CD14-positive monocyte (primary cell): ENCODE data around the gene SLC13A3. TPM values are rescaled to one million over a fixed set of nuclear protein-coding genes. Genes with fewer than 3 reads are reported as not detected.

Source experiments
- DNase-seq, 3 donors: peaks; one replicate each; pipeline ENCODE4 v3.0.0-alpha.2; 2011 to 2022
- H2AFZ ChIP-seq: 2 replicates; pipeline ENCODE4 v1.6.0; 2012; ENCODE audit warnings: mild to moderate bottlenecking, low read depth, low read length, inconsistent platforms; ENCODE audit not compliant: insufficient read depth, poor library complexity, severe bottlenecking
- H3K27ac ChIP-seq, 2 donors: 1 replicate in 1 of 2; 2 replicates in 1 of 2; pipeline ENCODE4 v1.5.1; 2012 to 2013; ENCODE audit warnings: low read length in 2 of 2, control low read depth in 1 of 2, inconsistent platforms in 1 of 2, low read depth in 1 of 2, mild to moderate bottlenecking in 1 of 2
- H3K27me3 ChIP-seq, 2 donors: one replicate each; pipeline versions ENCODE4 v1.6.0 to v1.6.1; 2011 to 2013; ENCODE audit warnings: low read length in 2 of 2; ENCODE audit not compliant: control insufficient read depth in 2 of 2, insufficient read depth in 2 of 2
- H3K36me3 ChIP-seq, 2 donors: replicated peaks in 1 of 2; 1 replicate in 1 of 2; 2 replicates in 1 of 2; pipeline versions ENCODE4 v1.5.1 to v1.6.1; 2012 to 2013; ENCODE audit warnings: low read length in 2 of 2, control low read depth in 1 of 2, inconsistent platforms in 1 of 2, mild to moderate bottlenecking in 1 of 2; ENCODE audit not compliant: insufficient read depth in 2 of 2, control insufficient read depth in 1 of 2
- H3K4me1 ChIP-seq, 2 donors: 1 replicate in 1 of 2; 2 replicates in 1 of 2; pipeline versions ENCODE4 v1.5.1 to v1.6.1; 2012 to 2013; ENCODE audit warnings: low read length in 2 of 2, control low read depth in 1 of 2, inconsistent platforms in 1 of 2, mild to moderate bottlenecking in 1 of 2, moderate library complexity in 1 of 2; ENCODE audit not compliant: insufficient read depth in 2 of 2, control insufficient read depth in 1 of 2
- H3K4me2 ChIP-seq: replicated peaks from 2 replicates; pipeline ENCODE3; 2012; ENCODE audit warnings: low read length, moderate library complexity, mild to moderate bottlenecking; ENCODE audit not compliant: poor library complexity, severe bottlenecking; ENCODE audit errors: extremely low read depth
- H3K4me3 ChIP-seq, 3 experiments: fragments of 200-600 bp in 1 of 3; sonication (generic) in 1 of 3; replicated peaks in 1 of 3; 1 replicate in 2 of 3; 2 replicates in 1 of 3; pipeline ENCODE4 v1.5.1; 2011 to 2013; ENCODE audit warnings: low read length in 3 of 3, mild to moderate bottlenecking in 3 of 3, control low read depth in 2 of 3, low read depth in 2 of 3, inconsistent platforms in 1 of 3, moderate library complexity in 1 of 3
- H3K79me2 ChIP-seq: 2 replicates; pipeline ENCODE4 v1.6.0; 2012; ENCODE audit warnings: mild to moderate bottlenecking, control low read depth, inconsistent platforms, low read length, moderate library complexity; ENCODE audit not compliant: insufficient read depth
- H3K9ac ChIP-seq: 2 replicates; pipeline ENCODE4 v1.6.0; 2017; ENCODE audit warnings: low read length, mild to moderate bottlenecking; ENCODE audit not compliant: insufficient read depth, poor library complexity, severe bottlenecking
- H3K9me3 ChIP-seq, 2 donors: replicated peaks in 1 of 2; 1 replicate in 1 of 2; 2 replicates in 1 of 2; pipeline versions ENCODE4 v1.5.1 to v1.6.1; 2012 to 2013; ENCODE audit warnings: low read length in 2 of 2, control low read depth in 1 of 2; ENCODE audit not compliant: control insufficient read depth in 1 of 2, insufficient read depth in 1 of 2
- H4K20me1 ChIP-seq: 2 replicates; pipeline ENCODE4 v1.6.0; 2012; ENCODE audit warnings: mild to moderate bottlenecking, low read length, control low read depth, moderate library complexity; ENCODE audit not compliant: insufficient read depth
- H3K27ac Mint-ChIP-seq, 7 donors: one replicate each; pipeline ENCODE4 v1.8.0; 2020; ENCODE audit warnings: mild to moderate bottlenecking in 7 of 7, mixed read lengths in 7 of 7, moderate library complexity in 6 of 7, inconsistent platforms in 2 of 7
- H3K27me3 Mint-ChIP-seq, 3 donors: one replicate each; pipeline ENCODE4 v1.8.0; 2021 to 2022; ENCODE audit warnings: low read depth in 3 of 3, mild to moderate bottlenecking in 3 of 3, mixed read lengths in 3 of 3, moderate library complexity in 3 of 3, inconsistent platforms in 1 of 3
- H3K36me3 Mint-ChIP-seq, 2 donors: one replicate each; pipeline ENCODE4 v1.8.0; 2020; ENCODE audit warnings: mixed read lengths in 2 of 2, inconsistent platforms in 1 of 2, mild to moderate bottlenecking in 1 of 2
- H3K4me1 Mint-ChIP-seq: one replicate; pipeline ENCODE4 v1.8.0; 2020; ENCODE audit warnings: mild to moderate bottlenecking, mixed read lengths
- H3K4me3 Mint-ChIP-seq, 2 donors: one replicate each; pipeline ENCODE4 v1.8.0; 2020; ENCODE audit warnings: mild to moderate bottlenecking in 2 of 2, mixed read lengths in 2 of 2, moderate library complexity in 1 of 2
- H3K9me3 Mint-ChIP-seq, 7 donors: one replicate each; pipeline ENCODE4 v1.8.0; 2020 to 2022; ENCODE audit warnings: mixed read lengths in 7 of 7, mild to moderate bottlenecking in 6 of 7, moderate library complexity in 6 of 7, inconsistent platforms in 2 of 7
- CTCF ChIP-seq: fragments of 200-600 bp; IDR thresholded peaks from one replicate; pipeline ENCODE4 v1.8.0; 2022; ENCODE audit warnings: antibody characterized with exemption, mild to moderate bottlenecking
- WGBS: methylation state at CpG from one replicate; pipeline ENCODE4 v1.1.5; 2013; ENCODE audit warnings: missing lambda C conversion rate; ENCODE audit not compliant: insufficient coverage; 5-methylcytosine and 5-hydroxymethylcytosine counted together
- intact Hi-C, 2 donors: fragments of 100-400 bp; cut with micrococcal nuclease; formaldehyde crosslinking; loops; one replicate each; pipeline versions ENCODE4 v1.15.0 to v1.15.1; 2023
- polyA plus RNA-seq, 3 donors: library from polyadenylated mRNA; depleted of rRNA in 1 of 3; unstranded in 2 of 3; stranded (reverse) in 1 of 3; fragments of 300-500 nt in 2 of 3; fragments of >200 nt in 1 of 3; fragmentation: Illumina TruSeq in 2 of 3; gene quantifications; 1 replicate in 2 of 3; 2 replicates in 1 of 3; pipeline ENCODE4 v1.2.3, GENCODE V29; 2012 to 2021

SLC13A3 gene
- polyA plus RNA-seq, 3 donors, result 0.04 TPM; not detected in 2

DNA sequence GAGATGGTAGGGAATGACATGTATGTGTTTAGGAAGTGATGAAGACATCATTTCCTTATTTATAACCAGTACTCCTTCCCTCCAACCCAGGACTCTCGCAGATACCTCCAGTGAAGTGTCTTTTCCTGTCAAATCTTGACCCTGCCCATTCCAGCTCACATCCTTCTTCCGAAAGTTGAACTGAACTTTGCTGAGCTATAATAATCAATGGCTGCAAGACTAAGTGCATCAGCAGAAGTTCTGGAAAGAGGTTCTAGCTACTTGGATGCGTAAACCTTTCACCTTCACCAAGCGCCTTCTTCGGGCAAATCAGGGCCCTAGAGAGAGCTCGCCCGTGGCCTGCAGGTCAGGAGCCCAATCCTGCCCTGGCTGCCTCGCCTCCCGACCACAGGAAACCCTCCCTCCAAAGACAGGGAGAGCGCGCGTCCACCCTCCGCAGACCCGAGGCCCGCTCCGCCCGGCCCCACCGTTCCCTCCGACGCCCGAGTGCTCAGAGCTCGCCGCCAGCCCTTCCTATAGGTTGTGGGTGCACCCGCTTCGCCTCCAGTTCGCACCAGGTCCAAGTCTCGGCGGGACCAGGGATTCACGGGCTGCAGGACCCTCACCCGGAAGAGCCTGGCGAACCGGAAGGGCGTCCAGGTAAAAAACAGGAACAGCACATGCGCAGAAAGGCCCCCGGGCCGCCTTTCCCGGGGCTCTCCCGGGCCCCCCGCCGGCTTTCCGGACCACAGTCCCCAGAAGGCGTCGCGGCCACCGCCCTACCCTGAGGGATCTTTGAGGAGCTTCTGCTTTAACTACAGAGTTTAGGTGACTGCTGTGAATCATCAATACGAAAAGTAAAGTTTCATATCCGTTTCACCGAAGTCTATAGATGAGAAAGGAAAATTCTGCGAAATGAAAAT, 138.1 kb downstream of the SLC13A3 start, which contains the start of gene ZNF334:
TSS of gene ZNF334 (minus strand) at position 617 of the 902 bp plus-strand sequence. CDS start 1,457 bp downstream, outside the sequence.
- H3K36me3 Mint-ChIP-seq, result no peaks in the 10 kb centered on the region

More for the DNA sequence above, 138.1 kb downstream of the SLC13A3 start, which contains the start of gene ZNF334:
- peak within 1 kb of the TSS; percentile 81 for H3K4me2 ChIP-seq
- peak in 1 of 3 donors; percentile 26 for DNase-seq
- H2AFZ ChIP-seq, result peak within 1 kb of the TSS; percentile 89
- H3K79me2 ChIP-seq, result no peaks in the 10 kb centered on the region
- Mint-ChIP-seq H3K9me3 (no peaks in the 10 kb centered on the region), H3K4me3 (peak within 1 kb of the TSS; percentile 79 to 93), H3K27me3 (peaks cover 6 to 17% (median 6%) of the 10 kb centered on the region in 3 donors), H3K27ac (no peak within 1 kb of the TSS), H3K4me1 (peaks cover 14% of the 10 kb centered on the region)
- H3K27ac ChIP-seq, result no peak within 1 kb of the TSS
- intact Hi-C loops, result no loop called here
- peak within 1 kb of the TSS; percentile 63 for H3K9ac ChIP-seq
- no peak for TF ChIP-seq CTCF
- 4% methylated on average over 40 of the region's 49 CpGs for WGBS
- H3K4me3 ChIP-seq, result peak within 1 kb of the TSS; percentile 26 to 75 (median 53)
- peaks cover 8 to 11% of the 10 kb centered on the region in 2 donors for H3K4me1 ChIP-seq
- H3K27me3 ChIP-seq, result peaks cover 6 to 12% of the 10 kb centered on the region in 2 donors
- H4K20me1 ChIP-seq, result no peaks in the 10 kb centered on the region
- H3K9me3 ChIP-seq, result no peaks in the 10 kb centered on the region
- no peaks in the 10 kb centered on the region for H3K36me3 ChIP-seq
